ENCODE results near the gene TMEM182.

Gene TMEM182

GRCh38 chr2:102773149-102773705 is 11.4 kb downstream of the TMEM182 start:
- no peak overlapping the region for H3K4me3 ChIP-seq (ENCODE audit: low read depth, low read length)
- DNase-seq (ENCODE audit: low read depth, low spot score): no peak
- in situ Hi-C loops (cut with HindIII; ENCODE audit: low sequenced_read_pairs): no loop called here
- TF ChIP-seq CTCF (IDR thresholded peaks at IDR 0.05; ENCODE audit: low read depth, low read length): no peak

- no peak for TF ChIP-seq CTCF (IDR thresholded peaks at IDR 0.05; ENCODE audit: low read depth, low read length)
- DNase-seq (ENCODE audit: low read depth, low spot score): no peak
- no peak overlapping the region for H3K4me3 ChIP-seq (ENCODE audit: low read depth, low read length)
- in situ Hi-C loops (cut with HindIII; ENCODE audit: low sequenced_read_pairs): no loop called here
Measured at GRCh38 chr2:102778260-102778659, 16.4 kb downstream of the TMEM182 start.

GRCh38 chr2:102780467-102780866 is 18.6 kb downstream of the TMEM182 start:
- no peak for TF ChIP-seq CTCF (IDR thresholded peaks at IDR 0.05; ENCODE audit: low read depth, low read length)
- in situ Hi-C loops (cut with HindIII; ENCODE audit: low sequenced_read_pairs): no loop called here
- DNase-seq (ENCODE audit: low read depth, low spot score): no peak
- no peak overlapping the region for H3K4me3 ChIP-seq (ENCODE audit: low read depth, low read length)

- DNase-seq (ENCODE audit: low read depth, low spot score): no peak
- in situ Hi-C loops (cut with HindIII; ENCODE audit: low sequenced_read_pairs): no loop called here
- no peak overlapping the region for H3K4me3 ChIP-seq (ENCODE audit: low read depth, low read length)
- TF ChIP-seq CTCF (IDR thresholded peaks at IDR 0.05; ENCODE audit: low read depth, low read length): no peak
Measured at GRCh38 chr2:102782187-102782586, 20.4 kb downstream of the TMEM182 start.

GRCh38 chr2:102782933-102783332 is 21.1 kb downstream of the TMEM182 start:
- H3K4me3 ChIP-seq (ENCODE audit: low read depth, low read length): no peak overlapping the region
- no peak for DNase-seq (ENCODE audit: low read depth, low spot score)
- TF ChIP-seq CTCF (IDR thresholded peaks at IDR 0.05; ENCODE audit: low read depth, low read length): no peak
- in situ Hi-C loops (cut with HindIII; ENCODE audit: low sequenced_read_pairs): no loop called here

- no peak overlapping the region for H3K4me3 ChIP-seq (ENCODE audit: low read depth, low read length)
- DNase-seq (ENCODE audit: low read depth, low spot score): no peak
- no peak for TF ChIP-seq CTCF (IDR thresholded peaks at IDR 0.05; ENCODE audit: low read depth, low read length)
- in situ Hi-C loops (cut with HindIII; ENCODE audit: low sequenced_read_pairs): no loop called here
Measured at GRCh38 chr2:102783506-102784183, 21.8 kb downstream of the TMEM182 start.
